GM12878 (cell line): ENCODE data around the gene SEMA3C. TPM values are rescaled to one million over a fixed set of nuclear protein-coding genes. Genes with fewer than 3 reads are reported as not detected.

ENCODE experiments used
- ATAC-seq: fragments of 200-7000 bp; cut with Tn5 transposase; 3 replicates; pipeline ENCODE4 v1.9.1; 2020; ENCODE audit warnings: mild to moderate bottlenecking, moderate library complexity
- BruUV-seq: library from RNA; stranded (reverse); fragments of 400-500 nt; replicated peaks from 2 replicates; lab custom pipeline; 2021; lab: Mats Ljungman, UMichigan
- CTCF ChIA-PET: fragments of 300-600 bp; sonication (Branson Sonifier 250); formaldehyde crosslinking; extraction: SDS; loops from one replicate; lab custom pipeline; 2021; ENCODE audit warnings: inconsistent platforms; lab: Yijun Ruan, JAX
- POLR2A ChIA-PET: fragments of 350-600 bp; formaldehyde crosslinking; extraction: SDS; loops from one replicate; lab custom pipeline; 2021; ENCODE audit warnings: inconsistent platforms; lab: Charles Lee
- RAD21 ChIA-PET: fragments of 300-600 bp; sonication (Branson Sonifier 250); formaldehyde crosslinking; loops from one replicate; lab custom pipeline; 2023; ENCODE audit warnings: antibody characterized with exemption; ENCODE audit not compliant: unreplicated experiment; lab: Charles Lee
- SMC1A ChIA-PET: fragments of 300-600 bp; sonication (Branson Sonifier 250); formaldehyde crosslinking; loops from one replicate; lab custom pipeline; 2023; ENCODE audit not compliant: unreplicated experiment, uncharacterized antibody; lab: Charles Lee
- DNase-seq: peaks from one replicate; pipeline ENCODE4 v3.0.0-alpha.2; 2011; ENCODE audit warnings: low read depth, low spot score
- FAIRE-seq: peaks from 3 replicates; lab custom pipeline; 2011; peaks lifted over from hg19 to GRCh38; lab: Jason Lieb, UNC
- H2AFZ ChIP-seq: 2 replicates; pipeline ENCODE4 v1.6.0; 2011; ENCODE audit warnings: low read depth, low read length, control low read depth; ENCODE audit not compliant: control insufficient read depth
- H3K27ac ChIP-seq: 2 replicates; pipeline ENCODE4 v1.5.1; 2011; ENCODE audit warnings: control low read depth; ENCODE audit not compliant: control insufficient read depth, insufficient read depth
- H3K27me3 ChIP-seq, 2 experiments: replicated peaks in 1 of 2; 2 replicates each; pipeline versions ENCODE4 v1.6.0 to v1.6.1; 2011; ENCODE audit warnings: low read length in 1 of 2; ENCODE audit not compliant: control insufficient read depth in 2 of 2, insufficient read depth in 2 of 2
- H3K36me3 ChIP-seq, 2 experiments: 2 replicates each; pipeline ENCODE4 v1.5.1; 2011; ENCODE audit warnings: low read length in 1 of 2; ENCODE audit not compliant: control insufficient read depth in 2 of 2, insufficient read depth in 2 of 2
- H3K4me1 ChIP-seq: 2 replicates; pipeline ENCODE4 v1.6.1; 2011; ENCODE audit warnings: mild to moderate bottlenecking, low read length, moderate library complexity, mixed read lengths; ENCODE audit not compliant: control insufficient read depth, insufficient read depth
- H3K4me2 ChIP-seq: 2 replicates; pipeline ENCODE4 v1.6.0; 2011; ENCODE audit warnings: control low read depth; ENCODE audit not compliant: control insufficient read depth, insufficient read depth
- H3K4me3 ChIP-seq: fragments of 200-600 bp; sonication (generic); 2 replicates; pipeline ENCODE4 v1.5.1; 2016
- H3K79me2 ChIP-seq: 2 replicates; pipeline ENCODE4 v1.6.0; 2011; ENCODE audit warnings: low read length; ENCODE audit not compliant: control insufficient read depth, insufficient read depth
- H3K9ac ChIP-seq: 2 replicates; pipeline ENCODE4 v1.8.0; 2011; ENCODE audit warnings: low read length, control low read depth, mixed read lengths; ENCODE audit not compliant: control insufficient read depth, insufficient read depth
- H3K9me3 ChIP-seq: replicated peaks from 3 replicates; pipeline ENCODE4 v1.5.1; 2011; ENCODE audit warnings: mild to moderate bottlenecking, low read length; ENCODE audit not compliant: control insufficient read depth, insufficient read depth
- H4K20me1 ChIP-seq: 2 replicates; pipeline ENCODE4 v1.6.0; 2011; ENCODE audit not compliant: control insufficient read depth, insufficient read depth
- ATF7 ChIP-seq: fragments of 450-650 bp; IDR thresholded peaks from 2 replicates; pipeline ENCODE4 v1.6.1; 2016; ENCODE audit warnings: low read depth, mild to moderate bottlenecking
- CEBPB ChIP-seq, 2 experiments: fragments of 150-350 bp in 1 of 2; IDR thresholded peaks; 2 replicates each; pipeline ENCODE4 v1.6.1; 2012 to 2014; ENCODE audit warnings: low read depth in 2 of 2, low read length in 2 of 2, borderline replicate concordance in 1 of 2, inconsistent platforms in 1 of 2
- EGR1 ChIP-seq, 2 experiments: IDR thresholded peaks; 1 replicate in 1 of 2; 2 replicates in 1 of 2; pipeline ENCODE4 v1.6.1; 2011 to 2012; ENCODE audit warnings: low read depth in 2 of 2, low read length in 2 of 2, borderline replicate concordance in 1 of 2, mild to moderate bottlenecking in 1 of 2, moderate library complexity in 1 of 2
- LARP7 ChIP-seq: fragments of 450-650 bp; IDR thresholded peaks from 2 replicates; pipeline ENCODE4 v1.6.1; 2017; ENCODE audit warnings: mild to moderate bottlenecking
- SPI1 ChIP-seq: IDR thresholded peaks from 2 replicates; pipeline ENCODE4 v1.6.1; 2011; ENCODE audit warnings: low read depth, mild to moderate bottlenecking, low read length, moderate library complexity, borderline replicate concordance; ENCODE audit not compliant: insufficient read depth
- SREBF1 ChIP-seq: IDR thresholded peaks from 2 replicates; pipeline ENCODE4 v1.6.1; 2012; ENCODE audit warnings: mild to moderate bottlenecking, low read length
- YY1 ChIP-seq: IDR thresholded peaks from 2 replicates; pipeline ENCODE4 v1.6.1; 2011; ENCODE audit warnings: low read depth, mild to moderate bottlenecking, low read length
- ZNF384 ChIP-seq: IDR thresholded peaks from 2 replicates; pipeline ENCODE4 v1.6.1; 2012; ENCODE audit warnings: low read depth, mild to moderate bottlenecking, low read length, improper control_type of control experiment, borderline replicate concordance
- WGBS: methylation state at CpG from one replicate; pipeline ENCODE4 v1.1.6; 2016; ENCODE audit warnings: low lambda C conversion rate; ENCODE audit not compliant: insufficient replicate concordance, insufficient coverage; ENCODE audit errors: missing lambda C conversion rate; 5-methylcytosine and 5-hydroxymethylcytosine counted together
- in situ Hi-C: fragments of 300-500 bp; cut with MboI; formaldehyde crosslinking; loops from 9 replicates; pipeline ENCODE4 v1.14.3; 2018; ENCODE audit warnings: mixed read lengths
- intact Hi-C: fragments of 100-400 bp; cut with micrococcal nuclease; formaldehyde crosslinking; loops from one replicate; pipeline ENCODE4 v1.14.2; 2022; ENCODE audit not compliant: unreplicated experiment
- polyA plus RNA-seq, 11 experiments: library from polyadenylated mRNA; depleted of rRNA in 4 of 11; unstranded in 6 of 11; stranded (reverse) in 5 of 11; fragments of >200 nt; fragmentation: Nextera tagmentation in 4 of 11; fragmentation: Illumina TruSeq in 1 of 11; extraction: Ambion mirVana in 4 of 11; extraction: Trizol in 1 of 11; gene quantifications; 1 replicate in 1 of 11; 2 replicates in 10 of 11; pipeline versions ENCODE4 v1.2.1 to v1.2.3, GENCODE V29; 2011 to 2016; ENCODE audit warnings: inconsistent platforms in 2 of 11, missing spikeins in 2 of 11, low read depth in 1 of 11
- total RNA-seq, 4 experiments: library from RNA; depleted of rRNA in 3 of 4; stranded (reverse); fragments of >200 nt in 3 of 4; fragmentation: Illumina TruSeq in 1 of 4; extraction: Trizol in 1 of 4; gene quantifications; 2 replicates each; pipeline versions ENCODE4 v1.2.1 to v1.2.3, GENCODE V29; 2013 to 2021
- TF ChIP-seq, protein P1 (sequence below): IDR thresholded peaks from 2 replicates; pipeline ENCODE4 v1.6.1; 2011; ENCODE audit warnings: borderline replicate concordance, low read depth, mild to moderate bottlenecking, moderate library complexity, low read length; ENCODE audit not compliant: insufficient read depth, poor library complexity, severe bottlenecking
- TF ChIP-seq, protein P2 (sequence below): fragments of 450-650 bp; IDR thresholded peaks from 2 replicates; pipeline ENCODE4 v1.6.1; 2017; ENCODE audit warnings: low read depth, mild to moderate bottlenecking, moderate library complexity
- TF ChIP-seq, protein P3 (sequence below): fragments of 450-650 bp; IDR thresholded peaks from 2 replicates; pipeline ENCODE4 v1.6.1; 2017; ENCODE audit warnings: mild to moderate bottlenecking, moderate library complexity

Gene SEMA3C
- total and polyA plus RNA-seq, 10 of the 15 experiments (the other 5 are each of a cell fraction or from before 2014, with no cell fraction given): 0.01 to 0.41 (median 0.11) TPM; not detected in 6

DNA sequence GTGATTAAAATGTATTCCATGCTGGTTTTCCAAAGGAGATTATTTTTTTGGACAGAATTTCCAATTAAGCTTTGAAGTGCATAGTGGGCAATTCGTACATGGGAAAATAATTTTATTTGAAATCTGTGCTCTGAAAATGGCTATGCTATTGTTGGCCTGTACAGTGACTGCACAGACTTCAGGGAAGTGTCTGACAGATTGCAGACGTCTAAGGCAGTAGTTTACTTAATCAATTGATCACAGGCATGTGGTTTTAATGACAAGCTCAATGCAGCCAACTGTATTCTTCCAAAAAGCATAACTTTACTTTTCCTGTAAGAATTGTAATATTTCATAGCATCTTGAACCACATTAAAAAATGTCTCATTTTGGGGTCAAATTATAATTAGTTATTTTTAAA lies 102.0 kb downstream of the SEMA3C start:
- no TSS peak for BruUV-seq
- Histone ChIP-seq H3K27me3 (no peaks in the 10 kb centered on the region), H3K9ac (no peak overlapping the region), H3K9me3 (no peaks in the 10 kb centered on the region), H3K27ac (no peak overlapping the region), H3K4me1 (no peaks in the 10 kb centered on the region), H4K20me1 (no peaks in the 10 kb centered on the region), H3K4me3 (no peak overlapping the region), H3K36me3 (no peaks in the 10 kb centered on the region), H3K4me2 (no peak overlapping the region), H2AFZ (no peak overlapping the region), H3K79me2 (no peaks in the 10 kb centered on the region)
- intact Hi-C loops: no loop called here
- DNase-seq (no peak), ATAC-seq (no peak), FAIRE-seq (no peak)
- ChIA-PET RAD21 (no interaction called here), CTCF (no interaction called here), POLR2A (no interaction called here), SMC1A (no interaction called here)
- no peak for TF ChIP-seq ZNF384
- TF ChIP-seq SPI1: no peak
- TF ChIP-seq, protein P1, sequence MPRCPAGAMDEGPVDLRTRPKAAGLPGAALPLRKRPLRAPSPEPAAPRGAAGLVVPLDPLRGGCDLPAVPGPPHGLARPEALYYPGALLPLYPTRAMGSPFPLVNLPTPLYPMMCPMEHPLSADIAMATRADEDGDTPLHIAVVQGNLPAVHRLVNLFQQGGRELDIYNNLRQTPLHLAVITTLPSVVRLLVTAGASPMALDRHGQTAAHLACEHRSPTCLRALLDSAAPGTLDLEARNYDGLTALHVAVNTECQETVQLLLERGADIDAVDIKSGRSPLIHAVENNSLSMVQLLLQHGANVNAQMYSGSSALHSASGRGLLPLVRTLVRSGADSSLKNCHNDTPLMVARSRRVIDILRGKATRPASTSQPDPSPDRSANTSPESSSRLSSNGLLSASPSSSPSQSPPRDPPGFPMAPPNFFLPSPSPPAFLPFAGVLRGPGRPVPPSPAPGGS: no peak
- TF ChIP-seq ATF7: no peak
- no peak for TF ChIP-seq CEBPB (IDR thresholded peaks at IDR 0.05; ENCODE audit: borderline replicate concordance in 1 of 2, low read depth in 2 of 2, low read length in 2 of 2)
- TF ChIP-seq LARP7: no peak
- TF ChIP-seq, protein P2, sequence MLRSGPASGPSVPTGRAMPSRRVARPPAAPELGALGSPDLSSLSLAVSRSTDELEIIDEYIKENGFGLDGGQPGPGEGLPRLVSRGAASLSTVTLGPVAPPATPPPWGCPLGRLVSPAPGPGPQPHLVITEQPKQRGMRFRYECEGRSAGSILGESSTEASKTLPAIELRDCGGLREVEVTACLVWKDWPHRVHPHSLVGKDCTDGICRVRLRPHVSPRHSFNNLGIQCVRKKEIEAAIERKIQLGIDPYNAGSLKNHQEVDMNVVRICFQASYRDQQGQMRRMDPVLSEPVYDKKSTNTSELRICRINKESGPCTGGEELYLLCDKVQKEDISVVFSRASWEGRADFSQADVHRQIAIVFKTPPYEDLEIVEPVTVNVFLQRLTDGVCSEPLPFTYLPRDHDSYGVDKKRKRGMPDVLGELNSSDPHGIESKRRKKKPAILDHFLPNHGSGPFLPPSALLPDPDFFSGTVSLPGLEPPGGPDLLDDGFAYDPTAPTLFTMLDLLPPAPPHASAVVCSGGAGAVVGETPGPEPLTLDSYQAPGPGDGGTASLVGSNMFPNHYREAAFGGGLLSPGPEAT: no peak
- TF ChIP-seq YY1: no peak
- TF ChIP-seq SREBF1: no peak
- no peak for TF ChIP-seq EGR1 (IDR thresholded peaks at IDR 0.05; ENCODE audit: borderline replicate concordance in 1 of 2, low read depth in 2 of 2, low read length in 2 of 2)
- TF ChIP-seq, protein P3, sequence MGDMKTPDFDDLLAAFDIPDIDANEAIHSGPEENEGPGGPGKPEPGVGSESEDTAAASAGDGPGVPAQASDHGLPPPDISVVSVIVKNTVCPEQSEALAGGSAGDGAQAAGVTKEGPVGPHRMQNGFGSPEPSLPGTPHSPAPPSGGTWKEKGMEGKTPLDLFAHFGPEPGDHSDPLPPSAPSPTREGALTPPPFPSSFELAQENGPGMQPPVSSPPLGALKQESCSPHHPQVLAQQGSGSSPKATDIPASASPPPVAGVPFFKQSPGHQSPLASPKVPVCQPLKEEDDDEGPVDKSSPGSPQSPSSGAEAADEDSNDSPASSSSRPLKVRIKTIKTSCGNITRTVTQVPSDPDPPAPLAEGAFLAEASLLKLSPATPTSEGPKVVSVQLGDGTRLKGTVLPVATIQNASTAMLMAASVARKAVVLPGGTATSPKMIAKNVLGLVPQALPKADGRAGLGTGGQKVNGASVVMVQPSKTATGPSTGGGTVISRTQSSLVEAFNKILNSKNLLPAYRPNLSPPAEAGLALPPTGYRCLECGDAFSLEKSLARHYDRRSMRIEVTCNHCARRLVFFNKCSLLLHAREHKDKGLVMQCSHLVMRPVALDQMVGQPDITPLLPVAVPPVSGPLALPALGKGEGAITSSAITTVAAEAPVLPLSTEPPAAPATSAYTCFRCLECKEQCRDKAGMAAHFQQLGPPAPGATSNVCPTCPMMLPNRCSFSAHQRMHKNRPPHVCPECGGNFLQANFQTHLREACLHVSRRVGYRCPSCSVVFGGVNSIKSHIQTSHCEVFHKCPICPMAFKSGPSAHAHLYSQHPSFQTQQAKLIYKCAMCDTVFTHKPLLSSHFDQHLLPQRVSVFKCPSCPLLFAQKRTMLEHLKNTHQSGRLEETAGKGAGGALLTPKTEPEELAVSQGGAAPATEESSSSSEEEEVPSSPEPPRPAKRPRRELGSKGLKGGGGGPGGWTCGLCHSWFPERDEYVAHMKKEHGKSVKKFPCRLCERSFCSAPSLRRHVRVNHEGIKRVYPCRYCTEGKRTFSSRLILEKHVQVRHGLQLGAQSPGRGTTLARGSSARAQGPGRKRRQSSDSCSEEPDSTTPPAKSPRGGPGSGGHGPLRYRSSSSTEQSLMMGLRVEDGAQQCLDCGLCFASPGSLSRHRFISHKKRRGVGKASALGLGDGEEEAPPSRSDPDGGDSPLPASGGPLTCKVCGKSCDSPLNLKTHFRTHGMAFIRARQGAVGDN: no peak
- in situ Hi-C loops: no loop called here
- 0% methylated on average over 2 of the region's 2 CpGs for WGBS
